GM12864 (cell line): ENCODE data around the gene CIDEB.

ENCODE experiments used
- DNase-seq: peaks from one replicate; pipeline ENCODE4 v3.0.0-alpha.2; 2011; ENCODE audit warnings: low read depth
- H3K4me3 ChIP-seq: 2 replicates; pipeline ENCODE4 v1.5.1; 2011; ENCODE audit warnings: mild to moderate bottlenecking, low read depth, low read length, control low read depth
- CTCF ChIP-seq: IDR thresholded peaks from 2 replicates; pipeline ENCODE4 v1.5.1; 2011; ENCODE audit warnings: low read depth, mild to moderate bottlenecking, moderate library complexity, low read length, control low read depth, inconsistent platforms; ENCODE audit errors: missing control alignments

The CIDEB gene

DNA sequence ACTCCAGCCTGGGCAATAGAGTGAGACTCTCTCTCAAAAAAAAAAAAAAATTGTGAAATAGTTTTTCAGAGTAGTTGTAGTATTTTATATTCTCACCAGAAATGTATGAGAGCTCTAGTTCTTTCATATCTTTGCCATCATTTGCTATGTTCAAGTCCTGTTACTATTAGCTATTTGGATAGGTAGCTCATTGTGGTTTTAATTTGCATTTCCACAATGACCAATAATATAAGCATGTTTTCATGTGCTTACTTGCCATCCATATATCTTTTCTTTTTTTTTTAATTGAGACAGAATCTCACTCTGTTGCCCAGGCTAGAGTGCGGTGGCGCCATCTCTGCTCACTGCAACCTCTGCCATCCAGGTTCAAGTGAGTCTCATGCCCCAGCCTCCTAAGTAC lies 40.4 kb upstream of the CIDEB start:
- H3K4me3 ChIP-seq: no peak overlapping the region
- no peak for TF ChIP-seq CTCF
- DNase-seq: no peak

GRCh38 chr14:24347134-24347533 lies 39.4 kb upstream of the CIDEB start:
- H3K4me3 ChIP-seq: no peak overlapping the region
- no peak for DNase-seq
- TF ChIP-seq CTCF: no peak

DNA sequence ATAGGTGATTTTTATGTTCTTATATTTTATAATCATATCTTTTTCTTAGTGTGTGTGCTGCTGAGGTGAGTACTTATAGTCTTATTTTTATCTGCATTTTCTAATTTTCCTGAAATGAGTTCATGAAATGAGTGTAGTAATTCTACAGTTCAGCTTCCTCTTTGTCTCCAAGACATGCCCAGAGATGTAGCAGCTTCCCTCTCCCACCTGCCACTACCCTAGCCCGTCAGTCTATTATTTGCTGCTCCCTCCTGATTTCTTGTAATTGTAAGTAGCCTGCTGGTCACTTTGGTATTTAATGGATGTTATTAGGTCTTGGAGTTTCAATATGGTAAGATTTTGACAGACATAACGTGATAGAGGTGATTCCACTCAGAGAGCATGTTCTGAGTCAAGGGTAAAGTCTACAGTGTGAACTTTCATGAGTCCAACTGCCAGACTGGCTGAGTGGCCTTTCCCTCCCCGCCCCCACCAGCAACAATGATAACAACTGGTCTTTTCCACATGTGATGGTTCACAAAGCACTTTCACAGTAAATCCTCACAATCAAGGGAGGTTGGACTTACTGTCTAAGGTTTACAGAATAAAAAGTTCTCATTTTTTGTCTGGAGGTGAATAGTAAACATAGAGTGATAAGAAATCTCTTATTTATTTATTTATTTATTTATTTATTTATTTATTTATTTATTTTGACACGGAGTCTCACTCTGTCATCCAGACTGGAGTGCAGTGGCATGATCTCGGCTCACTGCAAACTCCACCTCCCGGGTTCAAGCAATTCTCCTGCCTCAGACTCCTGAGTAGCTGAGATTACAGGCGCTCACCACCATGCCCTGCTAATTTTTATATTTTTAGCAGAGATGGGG lies 36.3 kb upstream of the CIDEB start:
- no peak for DNase-seq
- no peak for TF ChIP-seq CTCF
- H3K4me3 ChIP-seq: no peak overlapping the region

DNA sequence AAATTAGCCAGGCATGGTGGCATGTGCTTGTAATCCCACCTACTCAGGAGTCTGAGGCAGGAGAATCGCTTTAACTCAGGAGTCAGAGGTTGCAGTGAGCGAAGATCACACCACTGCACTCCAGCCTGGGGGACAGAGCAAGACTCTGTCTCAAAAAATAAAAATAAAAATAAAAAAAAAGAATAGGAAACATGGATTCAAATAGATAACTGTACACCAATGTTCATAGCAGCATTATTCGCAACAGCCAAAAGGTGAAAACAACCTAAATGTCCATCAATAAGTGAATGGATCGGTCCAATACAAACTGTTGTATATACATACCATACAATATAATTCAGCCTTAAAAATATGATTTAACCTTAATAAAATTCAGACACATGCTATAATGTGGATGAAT lies 35.1 kb upstream of the CIDEB start:
- H3K4me3 ChIP-seq: no peak overlapping the region
- TF ChIP-seq CTCF: no peak
- no peak for DNase-seq

GRCh38 chr14:24340606-24341005 lies 32.8 kb upstream of the CIDEB start:
- no peak overlapping the region for H3K4me3 ChIP-seq
- DNase-seq: no peak
- TF ChIP-seq CTCF: no peak

DNA sequence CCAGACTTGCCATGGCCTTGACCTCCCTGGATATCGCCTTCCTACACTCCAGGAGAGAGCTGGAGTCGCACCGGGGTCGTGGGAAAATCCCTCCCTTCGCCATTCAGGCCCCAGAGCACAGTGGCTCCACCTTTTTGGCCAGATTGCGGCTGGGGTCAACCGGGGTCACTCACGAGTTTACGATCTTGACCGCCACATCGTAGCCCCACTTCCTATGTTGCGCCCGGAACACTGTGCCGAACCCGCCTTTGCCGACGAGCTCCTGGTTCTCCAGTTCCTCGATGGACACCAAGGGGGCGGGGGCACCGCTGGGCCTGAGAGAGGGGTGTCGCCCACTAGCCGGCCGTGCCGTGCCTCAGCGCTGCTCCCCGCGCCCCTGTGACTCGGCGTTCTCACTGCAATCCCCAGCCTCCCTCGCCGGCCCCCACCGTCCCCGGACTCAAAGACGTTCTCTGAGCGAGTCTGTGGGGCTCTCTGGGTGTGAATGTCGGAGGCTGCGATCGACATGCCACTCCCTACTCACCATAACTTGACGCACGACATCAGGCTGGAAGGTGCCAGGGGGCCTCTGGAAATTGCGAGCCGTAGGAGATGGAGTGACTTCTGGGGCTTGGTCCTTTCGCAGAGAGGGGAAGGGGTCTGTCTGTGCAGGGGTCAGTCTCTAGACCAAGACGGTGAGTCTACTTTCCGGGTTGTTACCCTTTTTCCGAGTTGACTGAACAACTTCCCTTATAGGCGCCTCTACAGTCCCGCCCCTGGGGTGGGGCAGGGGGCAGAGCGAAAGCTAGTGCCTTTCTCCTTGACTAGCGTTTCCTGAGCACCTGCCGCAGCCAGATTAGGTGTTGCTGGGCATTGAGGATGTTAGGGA lies 31.7 kb upstream of the CIDEB start, which contains the start of gene RIPK3:
RIPK3 (minus strand) TSS at position 708 of the 868 bp plus-strand sequence; CDS start at position 543, 165 bp downstream.
- DNase-seq: peak; percentile 29

More for the DNA sequence above, 31.7 kb upstream of the CIDEB start, which contains the start of gene RIPK3:
- H3K4me3 ChIP-seq: peak within 1 kb of the TSS; percentile 69
- no peak for TF ChIP-seq CTCF
